ENCODE data around the gene ECE2.
A peak's percentile ranks its signal among the peaks of the same experiment; 100 is the strongest.

ECE2 gene

DNA sequence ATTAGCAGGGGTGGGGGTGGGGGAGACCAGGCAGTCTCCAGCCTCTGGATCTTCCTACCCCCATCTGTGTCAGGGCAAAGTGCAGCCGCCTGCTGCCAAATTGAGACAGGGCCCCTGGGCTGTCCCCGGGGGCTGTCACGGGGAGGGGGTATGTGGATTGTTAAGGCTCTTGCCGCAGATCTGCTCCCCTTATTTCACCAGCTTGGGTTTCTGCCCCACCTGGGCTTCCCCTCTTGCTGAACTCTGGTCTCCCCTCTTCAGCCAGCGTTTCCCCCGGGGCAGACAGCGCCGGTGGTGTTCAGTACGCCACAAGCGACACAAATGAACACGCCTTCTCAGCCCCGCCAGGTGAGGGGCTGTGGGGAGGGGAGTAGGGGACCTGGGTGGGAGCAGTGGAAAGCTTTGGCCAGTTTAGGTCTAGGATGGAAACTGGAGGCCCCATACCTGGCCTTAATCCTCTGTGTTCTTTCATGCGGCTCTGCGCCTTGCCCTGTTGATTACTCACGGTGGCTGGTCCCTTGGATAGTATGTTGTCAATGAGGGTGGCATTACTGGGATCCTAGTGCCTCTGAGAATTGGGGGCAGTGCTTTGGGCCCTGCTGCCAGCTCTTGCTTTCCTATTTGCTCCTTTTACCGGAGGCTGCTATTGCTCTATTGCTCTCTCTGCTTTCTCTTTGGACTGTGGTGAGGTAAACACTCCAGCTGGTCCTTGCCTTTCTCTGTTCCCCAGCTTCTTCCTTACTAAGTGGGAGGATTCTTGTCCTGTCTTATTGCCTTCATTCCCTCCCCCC, 40.2 kb downstream of the ECE2 start:
- peak; percentile 27 for DNase-seq

DNA sequence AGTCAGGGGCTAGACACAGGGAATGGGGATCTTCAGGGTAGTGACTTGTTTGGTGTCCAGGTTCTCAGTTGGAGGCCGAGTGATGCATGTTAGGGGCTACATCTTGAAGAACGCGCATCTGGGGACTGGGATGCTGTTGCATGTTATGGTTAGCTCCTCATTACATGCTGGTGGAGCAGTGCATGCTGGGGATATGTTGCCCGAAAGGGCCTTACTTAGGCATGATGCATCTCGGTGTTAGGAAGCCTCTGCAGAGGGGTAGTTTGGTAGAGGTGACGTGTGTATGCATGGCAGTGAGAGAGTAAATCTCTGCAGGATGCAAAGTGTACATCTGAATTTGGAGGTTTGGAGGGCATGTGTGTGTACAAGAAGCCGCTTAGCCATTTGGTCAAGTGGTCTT, 41.0 kb downstream of the ECE2 start:
- no peak for DNase-seq

DNA sequence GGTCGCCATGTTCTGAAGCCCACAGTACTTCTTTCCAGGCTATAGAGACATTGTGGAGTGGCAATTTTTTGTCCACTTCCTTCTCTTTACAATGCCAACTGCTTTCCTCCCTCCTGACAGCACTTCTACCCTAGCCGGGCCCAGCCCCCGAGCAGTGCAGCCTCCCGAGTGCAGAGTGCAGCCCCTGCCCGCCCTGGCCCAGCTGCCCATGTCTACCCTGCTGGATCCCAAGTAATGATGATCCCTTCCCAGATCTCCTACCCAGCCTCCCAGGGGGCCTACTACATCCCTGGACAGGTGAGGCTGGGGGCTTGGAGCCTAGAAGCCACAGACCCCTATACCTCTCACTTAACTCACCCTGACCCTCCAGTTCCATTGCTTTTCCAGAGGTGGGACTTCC, 41.4 kb downstream of the ECE2 start:
- DNase-seq: no peak

DNA sequence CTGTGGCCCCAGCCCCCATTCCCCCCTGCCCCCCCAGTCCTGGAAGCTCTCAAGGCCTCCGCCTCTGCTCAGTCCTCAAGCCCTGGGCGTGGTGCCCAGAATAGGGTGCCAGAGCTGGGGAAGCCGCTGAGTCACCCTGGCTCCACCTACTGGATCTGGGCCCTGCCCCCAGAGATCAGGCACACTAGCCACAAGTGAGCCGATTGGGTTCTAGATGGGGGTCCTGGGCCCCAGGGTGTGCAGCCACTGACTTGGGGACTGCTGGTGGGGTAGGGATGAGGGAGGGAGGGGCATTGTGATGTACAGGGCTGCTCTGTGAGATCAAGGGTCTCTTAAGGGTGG, 44.3 kb downstream of the ECE2 start:
- DNase-seq: peak; percentile 86

DNA sequence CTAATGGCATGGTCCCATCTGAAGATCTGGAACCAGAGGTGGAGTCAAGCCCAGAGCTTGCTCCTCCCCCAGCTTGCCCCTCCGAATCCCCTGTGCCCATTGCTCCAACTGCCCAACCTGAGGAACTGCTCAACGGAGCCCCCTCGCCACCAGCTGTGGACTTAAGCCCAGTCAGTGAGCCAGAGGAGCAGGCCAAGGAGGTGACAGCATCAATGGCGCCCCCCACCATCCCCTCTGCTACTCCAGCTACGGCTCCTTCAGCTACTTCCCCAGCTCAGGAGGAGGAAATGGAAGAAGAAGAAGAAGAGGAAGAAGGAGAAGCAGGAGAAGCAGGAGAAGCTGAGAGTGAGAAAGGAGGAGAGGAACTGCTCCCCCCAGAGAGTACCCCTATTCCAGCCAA, 45.8 kb downstream of the ECE2 start:
- no peak for DNase-seq

DNA sequence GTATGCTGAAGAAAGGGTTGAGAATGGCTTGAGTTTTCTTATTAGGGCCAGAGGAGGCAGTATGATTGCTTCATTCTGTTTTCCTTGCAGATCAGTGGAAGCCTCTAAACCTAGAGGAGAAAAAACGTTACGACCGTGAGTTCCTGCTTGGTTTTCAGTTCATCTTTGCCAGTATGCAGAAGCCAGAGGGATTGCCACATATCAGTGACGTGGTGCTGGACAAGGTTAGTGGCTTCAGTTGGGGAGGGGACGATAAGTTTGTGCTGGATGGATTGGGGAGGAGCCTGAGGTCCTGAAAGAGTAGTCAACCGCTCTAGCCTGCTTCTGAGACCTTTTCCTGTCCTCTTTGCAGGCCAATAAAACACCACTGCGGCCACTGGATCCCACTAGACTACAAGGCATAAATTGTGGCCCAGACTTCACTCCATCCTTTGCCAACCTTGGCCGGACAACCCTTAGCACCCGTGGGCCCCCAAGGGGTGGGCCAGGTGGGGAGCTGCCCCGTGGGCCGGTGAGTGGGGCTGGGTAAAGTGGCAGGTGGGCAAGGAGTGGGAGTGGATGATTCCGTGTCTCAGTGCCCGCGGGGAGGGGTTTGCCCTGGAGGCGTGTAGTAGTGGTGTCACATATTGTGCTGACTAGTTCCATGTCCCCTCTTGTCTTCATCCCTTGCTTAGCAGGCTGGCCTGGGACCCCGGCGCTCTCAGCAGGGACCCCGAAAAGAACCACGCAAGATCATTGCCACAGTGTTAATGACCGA, 47.1 kb downstream of the ECE2 start:
- peak; percentile 84 for DNase-seq

DNA sequence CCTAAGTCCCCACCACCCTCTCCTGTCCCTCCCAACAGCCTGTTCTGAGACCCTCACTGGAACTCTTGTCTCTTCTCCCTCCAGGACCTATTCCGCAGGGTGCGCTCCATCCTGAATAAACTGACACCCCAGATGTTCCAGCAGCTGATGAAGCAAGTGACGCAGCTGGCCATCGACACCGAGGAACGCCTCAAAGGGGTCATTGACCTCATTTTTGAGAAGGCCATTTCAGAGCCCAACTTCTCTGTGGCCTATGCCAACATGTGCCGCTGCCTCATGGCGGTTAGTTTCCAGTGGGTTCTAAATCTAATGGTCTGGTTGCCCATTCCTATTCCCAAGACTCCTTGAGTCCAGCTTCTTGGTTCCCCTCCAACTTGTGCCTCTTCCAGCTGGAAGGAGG, 47.9 kb downstream of the ECE2 start:
- DNase-seq: no peak

DNA sequence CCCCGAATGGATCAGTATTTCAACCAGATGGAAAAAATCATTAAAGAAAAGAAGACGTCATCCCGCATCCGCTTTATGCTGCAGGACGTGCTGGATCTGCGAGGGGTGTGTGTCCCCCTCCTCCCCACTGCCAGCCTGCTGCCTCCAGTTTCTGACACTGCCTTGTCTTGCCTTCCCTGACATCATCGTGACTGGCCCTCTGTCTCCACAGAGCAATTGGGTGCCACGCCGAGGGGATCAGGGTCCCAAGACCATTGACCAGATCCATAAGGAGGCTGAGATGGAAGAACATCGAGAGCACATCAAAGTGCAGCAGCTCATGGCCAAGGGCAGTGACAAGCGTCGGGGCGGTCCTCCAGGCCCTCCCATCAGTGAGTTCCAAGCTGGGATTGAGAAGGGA, 49.4 kb downstream of the ECE2 start:
- no peak for DNase-seq

DNA sequence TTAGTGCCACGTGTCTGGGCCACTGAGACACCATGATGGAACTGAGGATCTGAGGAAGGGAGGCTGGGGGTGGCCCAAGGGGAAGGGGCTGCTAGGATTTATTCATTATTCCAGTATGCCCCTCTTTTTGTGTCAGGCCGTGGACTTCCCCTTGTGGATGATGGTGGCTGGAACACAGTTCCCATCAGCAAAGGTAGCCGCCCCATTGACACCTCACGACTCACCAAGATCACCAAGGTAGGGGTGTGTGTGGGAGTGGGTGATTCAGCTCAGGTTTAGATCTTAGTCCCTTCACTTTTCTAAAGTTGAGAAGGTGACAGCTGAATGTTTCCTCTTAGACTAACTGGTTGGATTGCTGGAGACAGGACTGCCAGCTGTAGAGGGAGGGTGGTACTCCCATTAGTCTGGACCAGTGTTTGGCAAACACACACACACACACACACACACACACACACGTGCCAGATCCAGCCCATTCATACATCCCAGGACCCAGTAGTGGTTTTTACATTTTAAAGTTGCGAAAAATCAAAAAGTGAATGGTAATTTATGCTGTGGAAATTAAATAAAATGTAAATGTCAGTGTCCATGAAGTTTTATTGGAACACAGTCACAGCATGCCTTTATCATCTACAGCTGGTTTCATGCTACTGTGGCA, 50.0 kb downstream of the ECE2 start:
- DNase-seq: no peak

DNA sequence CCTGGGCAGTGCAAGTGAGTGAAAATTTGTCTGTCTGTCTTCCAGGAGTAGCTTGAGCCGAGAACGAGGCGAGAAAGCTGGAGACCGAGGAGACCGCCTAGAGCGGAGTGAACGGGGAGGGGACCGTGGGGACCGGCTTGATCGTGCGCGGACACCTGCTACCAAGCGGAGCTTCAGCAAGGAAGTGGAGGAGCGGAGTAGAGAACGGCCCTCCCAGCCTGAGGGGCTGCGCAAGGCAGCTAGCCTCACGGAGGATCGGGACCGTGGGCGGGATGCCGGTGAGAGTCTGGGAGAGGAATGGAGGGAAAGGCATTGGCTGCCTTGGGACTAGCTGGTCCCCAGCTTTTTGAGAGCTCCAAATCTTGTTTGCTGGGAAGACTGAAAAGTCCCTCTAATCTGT, 51.3 kb downstream of the ECE2 start:
- DNase-seq: no peak

DNA sequence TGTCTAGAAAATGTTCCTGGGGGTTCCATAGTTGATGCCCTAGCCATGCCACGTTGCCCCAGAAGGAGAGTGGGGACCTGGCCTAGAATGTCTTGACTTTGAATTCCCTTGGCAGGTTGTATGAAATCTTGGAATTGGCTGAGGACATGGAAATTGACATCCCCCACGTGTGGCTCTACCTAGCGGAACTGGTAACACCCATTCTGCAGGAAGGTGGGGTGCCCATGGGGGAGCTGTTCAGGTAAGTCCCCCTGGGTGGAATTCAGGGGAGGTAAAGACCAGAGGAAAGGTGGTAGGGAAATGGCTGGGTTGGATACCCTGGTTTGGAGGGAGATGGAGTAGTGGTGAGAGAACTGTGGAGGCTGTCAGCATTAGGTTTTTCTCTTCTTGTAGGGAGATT, 52.7 kb downstream of the ECE2 start:
- no peak for DNase-seq

DNA sequence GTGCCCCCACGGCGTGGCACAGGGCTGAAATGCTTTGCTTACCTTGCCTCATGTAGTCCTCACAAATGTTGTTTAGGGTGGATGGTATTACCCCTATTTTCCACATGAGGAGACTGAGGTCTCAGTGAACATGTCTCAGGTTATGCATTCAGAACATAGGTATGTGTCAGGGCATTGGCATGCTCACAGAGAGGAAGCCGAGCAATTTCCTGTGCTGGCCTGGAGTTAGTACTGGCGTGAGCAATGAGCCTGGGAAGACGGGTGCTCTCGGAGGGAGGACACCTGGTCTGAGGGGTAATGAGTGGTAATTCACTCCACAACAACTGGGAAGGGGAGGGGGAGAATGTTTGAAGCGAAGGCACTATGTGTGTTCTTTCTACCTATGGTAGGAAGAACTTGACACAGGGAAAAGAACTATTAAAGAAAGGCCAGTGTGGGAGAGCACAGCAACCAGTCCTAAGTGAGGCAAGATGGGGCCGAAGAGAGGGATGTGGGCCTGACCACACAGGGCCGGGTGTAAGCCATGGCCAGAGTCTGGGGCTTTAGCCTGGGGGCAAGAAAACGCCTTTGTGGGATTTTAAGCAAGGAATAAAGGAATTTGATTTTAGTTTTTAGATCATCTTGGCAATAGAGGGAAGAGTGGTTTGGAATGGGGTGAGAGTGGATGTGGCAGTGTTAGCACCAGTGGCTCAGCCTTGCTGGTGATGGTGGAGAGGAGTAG, 56.7 kb downstream of the ECE2 start:
- DNase-seq: no peak

DNA sequence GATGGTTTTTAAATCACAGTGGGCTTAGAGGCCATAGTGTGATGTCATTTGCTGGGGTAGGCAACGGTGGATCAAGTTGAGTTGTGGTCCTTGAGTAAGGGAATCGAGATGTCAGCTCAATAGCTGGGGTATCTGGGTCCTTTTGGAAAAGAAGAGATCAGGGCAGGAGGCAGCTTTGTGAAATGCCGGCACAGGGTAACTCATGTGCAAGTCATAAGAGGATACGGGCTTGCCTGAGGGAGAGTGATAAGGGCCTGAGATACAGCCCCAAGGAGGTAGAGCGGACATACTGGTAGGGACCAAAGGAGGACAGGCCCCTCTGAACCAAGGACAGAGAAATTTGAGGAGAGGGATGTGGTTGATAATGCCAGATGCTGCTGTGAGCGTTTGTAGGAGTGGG, 57.4 kb downstream of the ECE2 start:
- no peak for DNase-seq

DNA sequence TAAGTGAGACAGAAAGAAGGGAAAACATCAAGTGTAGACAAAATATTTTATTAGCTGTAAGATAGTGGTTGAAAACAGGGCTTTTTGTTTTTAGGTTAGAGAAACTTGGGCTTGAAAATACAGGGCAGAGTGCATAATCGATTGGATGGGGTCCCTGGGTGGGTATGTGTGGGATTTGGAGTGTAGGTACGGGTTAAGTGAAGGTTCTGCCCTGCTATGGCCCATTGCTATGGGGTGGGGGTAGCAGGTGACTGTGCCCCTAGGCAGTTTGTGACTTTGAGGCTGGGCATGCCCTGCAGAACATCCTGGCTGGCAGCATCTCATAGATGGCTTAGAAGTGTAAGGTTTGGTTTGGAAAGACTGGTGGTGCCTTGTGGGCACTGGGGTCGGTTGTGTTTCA, 57.9 kb downstream of the ECE2 start:
- DNase-seq: no peak

DNA sequence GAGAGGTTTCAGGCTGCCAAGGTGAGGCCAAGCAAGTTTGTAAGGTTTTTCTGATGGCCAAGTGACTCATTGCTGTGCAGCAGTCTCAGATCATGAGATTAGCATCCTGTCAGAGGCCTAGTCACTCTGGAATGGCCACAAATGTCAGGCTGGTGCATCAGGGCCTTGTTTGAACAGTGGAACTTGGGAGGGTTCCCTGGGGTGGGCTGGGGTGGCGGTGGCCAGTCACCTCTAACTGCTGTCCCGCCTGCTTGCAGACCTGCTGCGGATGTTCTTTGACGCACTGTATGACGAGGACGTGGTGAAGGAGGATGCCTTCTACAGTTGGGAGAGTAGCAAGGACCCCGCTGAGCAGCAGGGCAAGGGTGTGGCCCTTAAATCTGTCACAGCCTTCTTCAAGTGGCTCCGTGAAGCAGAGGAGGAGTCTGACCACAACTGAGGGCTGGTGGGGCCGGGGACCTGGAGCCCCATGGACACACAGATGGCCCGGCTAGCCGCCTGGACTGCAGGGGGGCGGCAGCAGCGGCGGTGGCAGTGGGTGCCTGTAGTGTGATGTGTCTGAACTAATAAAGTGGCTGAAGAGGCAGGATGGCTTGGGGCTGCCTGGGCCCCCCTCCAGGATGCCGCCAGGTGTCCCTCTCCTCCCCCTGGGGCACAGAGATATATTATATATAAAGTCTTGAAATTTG, 58.8 kb downstream of the ECE2 start:
- DNase-seq: peak; percentile 30

DNA sequence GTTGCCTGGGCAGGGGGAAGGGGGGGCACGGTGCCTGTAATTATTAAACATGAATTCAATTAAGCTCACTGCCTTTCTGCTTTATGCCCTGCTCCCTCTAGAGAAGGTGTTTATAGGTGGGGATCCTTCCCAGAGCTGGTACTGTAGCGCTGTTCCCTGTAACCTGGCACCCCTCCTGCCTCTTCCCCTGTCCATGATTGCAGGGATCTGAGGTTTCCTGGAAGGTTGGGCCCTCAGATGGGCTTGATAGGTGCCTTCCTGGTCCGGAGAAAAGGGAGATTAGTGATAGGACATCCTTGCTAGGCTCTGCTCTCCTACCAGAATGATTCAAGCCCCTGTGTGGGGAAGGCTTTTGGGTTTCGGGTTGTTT, 59.5 kb downstream of the ECE2 start:
- DNase-seq: no peak

DNA sequence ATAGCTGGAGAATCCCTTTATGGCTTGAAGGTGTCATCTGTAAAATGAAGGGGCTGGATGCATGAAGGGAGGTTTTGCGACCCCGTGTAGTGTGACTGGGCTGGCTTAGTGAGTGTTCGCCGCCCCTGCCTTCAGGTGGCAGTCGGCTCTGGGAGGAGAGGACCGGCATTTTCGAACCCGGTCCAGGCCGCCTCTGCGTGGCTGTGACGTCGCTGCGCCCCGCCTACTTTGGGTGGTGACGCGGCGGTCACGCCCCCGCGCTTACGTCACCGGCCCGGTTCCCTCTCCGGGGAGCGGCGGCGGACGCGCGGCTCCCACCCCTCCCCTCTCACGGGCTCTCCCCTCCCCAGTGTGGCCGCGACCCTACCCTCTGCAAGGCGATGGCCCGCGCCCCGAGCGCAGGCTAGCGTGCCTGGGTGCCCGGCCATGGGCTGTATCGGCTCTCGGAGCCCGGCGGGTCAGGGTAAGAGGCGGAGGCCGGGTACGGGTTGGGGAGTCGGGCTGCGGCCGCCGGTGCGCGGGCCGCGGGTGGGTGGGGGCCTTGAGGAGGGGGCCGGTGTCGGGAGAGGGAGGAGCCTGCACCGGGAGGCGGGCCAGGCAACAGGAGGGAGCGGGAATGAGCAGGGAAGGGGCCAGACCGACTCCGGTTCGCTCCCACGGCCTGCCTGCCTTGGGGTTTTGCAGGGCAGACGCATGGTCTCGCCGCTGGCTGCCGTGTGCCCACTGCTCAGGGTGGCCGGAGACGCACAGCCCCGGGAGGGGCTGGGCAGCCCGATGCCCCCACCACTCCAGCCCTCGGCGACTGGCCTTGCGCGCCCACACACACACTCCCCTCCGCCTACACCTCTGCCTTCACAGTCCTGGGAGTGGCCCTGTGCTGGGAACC, 60.1 kb downstream of the ECE2 start:
- DNase-seq: peak; percentile 78

DNA sequence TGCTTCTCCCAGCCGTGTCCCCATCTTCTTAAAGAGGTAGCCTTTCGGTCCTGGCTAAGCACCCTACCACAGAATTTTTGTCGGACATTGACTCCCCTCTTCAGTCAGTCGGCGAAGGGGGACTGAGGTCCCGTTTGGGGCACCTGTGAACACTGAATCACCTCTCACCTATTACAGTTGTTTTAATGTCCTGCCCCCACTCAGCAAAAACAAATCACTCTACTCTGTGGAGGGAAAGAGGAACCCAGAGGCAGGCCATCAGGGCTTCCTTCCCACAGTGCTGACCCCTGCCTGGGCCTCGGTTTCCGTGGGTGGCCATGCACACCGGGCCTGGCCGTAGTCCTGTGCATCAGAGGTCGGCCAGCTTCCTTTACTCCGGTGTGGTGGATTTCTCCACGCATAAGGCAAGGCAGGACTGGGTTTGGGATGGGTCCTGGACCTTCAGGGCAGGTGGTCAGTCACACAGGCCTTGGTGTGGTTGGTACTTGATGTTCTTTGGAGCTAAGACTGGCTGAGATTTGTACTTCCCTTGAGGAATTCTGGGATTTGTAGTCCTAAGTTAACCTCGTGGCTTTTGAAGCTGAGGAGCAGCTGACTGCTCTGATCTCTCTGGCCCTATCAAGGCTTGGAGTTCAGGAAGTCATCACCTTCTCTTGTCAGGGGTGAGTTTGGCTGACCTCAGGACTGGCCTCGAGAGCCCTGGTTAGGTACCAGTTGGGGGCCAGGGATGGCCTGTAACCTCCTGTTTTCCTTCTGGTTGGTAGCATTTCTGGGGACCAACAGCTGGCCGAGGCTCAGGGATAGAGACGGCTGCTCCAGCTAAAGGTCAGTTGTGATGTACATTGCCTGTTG, 61.0 kb downstream of the ECE2 start:
- DNase-seq: peak; percentile 63

DNA sequence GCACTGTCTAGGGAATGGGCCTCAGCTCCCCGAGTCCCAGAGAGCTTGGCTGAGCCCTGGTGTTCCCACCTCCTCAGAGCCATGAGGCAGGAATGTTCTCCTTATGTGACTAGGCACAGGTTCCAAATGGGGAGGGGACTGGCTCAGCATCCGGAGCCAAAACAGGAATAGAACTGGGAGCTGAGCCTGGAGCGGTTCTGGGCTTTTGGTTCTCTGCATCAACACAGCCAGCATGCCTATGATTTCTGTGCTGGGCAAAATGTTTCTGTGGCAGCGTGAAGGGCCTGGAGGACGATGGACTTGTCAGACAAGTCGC, 61.5 kb downstream of the ECE2 start, which contains the start of gene FAM131A:
Gene FAM131A, plus strand, starts transcription at position 202 of the 316 bp plus-strand sequence. Its CDS starts 31 bp downstream, at position 233.
- no peak for DNase-seq

DNA sequence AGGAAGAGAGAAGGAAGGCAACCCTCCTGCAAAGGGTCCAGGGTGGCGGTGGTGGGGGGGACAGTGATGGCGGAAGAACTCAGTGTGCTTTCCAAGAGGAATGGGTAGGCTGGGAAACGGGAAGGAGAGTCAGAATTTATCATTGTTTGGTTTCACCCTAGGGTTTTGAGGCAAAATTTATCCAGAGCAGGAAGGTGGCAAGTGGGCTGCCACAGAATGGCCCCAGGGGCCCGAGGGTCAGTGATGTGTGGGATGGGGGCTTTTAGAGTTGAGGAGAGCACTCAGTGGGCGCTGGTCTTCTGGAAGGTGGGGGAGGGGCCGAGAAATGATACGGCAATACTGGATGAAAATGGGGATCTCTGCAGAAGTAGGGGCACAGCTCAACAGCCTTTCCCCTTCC, 62.2 kb downstream of the ECE2 start:
- no peak for DNase-seq

DNA sequence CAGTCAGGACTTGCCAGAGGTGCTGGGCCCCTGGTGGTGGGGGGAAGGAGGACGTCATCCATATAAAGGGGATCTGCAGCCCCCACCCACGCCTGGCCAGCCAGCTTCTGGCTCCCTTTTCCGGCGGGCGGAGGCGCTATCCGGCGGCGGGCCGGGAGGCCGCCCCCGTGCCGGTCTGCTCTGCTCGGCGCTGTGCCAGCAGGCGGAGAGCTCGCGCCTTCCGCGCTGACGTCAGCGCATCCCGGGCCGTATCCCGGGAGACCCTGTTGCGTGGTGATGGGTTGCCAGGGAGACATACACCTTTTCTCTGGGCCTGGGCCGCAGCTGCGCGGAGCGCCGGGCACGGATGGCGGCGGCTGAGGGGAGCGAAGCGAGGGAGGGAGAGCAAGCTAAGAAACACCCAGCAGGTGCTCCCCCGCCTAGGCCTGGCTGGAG, 62.7 kb downstream of the ECE2 start:
- DNase-seq: peak; percentile 19

Data from inflammatory macrophage treated with lipopolysaccharide for 4 hours (primary cell).